ENCODE results near the gene IL17RD. TPM values are rescaled to one million over a fixed set of nuclear protein-coding genes. Genes with fewer than 3 reads are reported as not detected.

Gene IL17RD
- polyA plus RNA-seq, 1 of the 3 experiments (the other 2 are of a cell fraction), result 2.4 TPM

DNA sequence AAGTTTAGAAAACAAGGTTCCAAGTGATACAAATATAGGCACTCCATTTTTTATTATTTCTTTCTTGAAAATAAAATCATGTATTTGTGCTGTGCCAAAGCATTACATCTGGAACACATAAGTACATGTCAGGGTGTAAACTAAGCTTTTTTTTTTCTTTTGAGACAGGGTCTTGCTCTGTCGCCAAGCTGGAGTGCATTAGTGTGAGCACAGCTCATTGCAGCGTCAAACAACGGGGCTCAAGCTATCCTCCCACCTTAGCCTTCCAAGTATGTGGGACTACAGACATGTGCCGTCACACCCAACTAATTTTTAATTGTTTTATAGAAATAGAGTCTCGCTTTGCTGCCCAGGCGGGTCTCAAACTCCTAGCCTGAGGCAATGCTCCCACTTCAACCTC, 95.7 kb downstream of the IL17RD start:
- TF ChIP-seq EZH2phosphoT487 (IDR thresholded peaks at IDR 0.05; ENCODE audit: borderline replicate concordance, low read depth), result no peak
- TF ChIP-seq CTCF (IDR thresholded peaks at IDR 0.05), result no peak
- Histone ChIP-seq H3K4me2 (no peak overlapping the region), H3K9me3 (no peaks in the 10 kb centered on the region), H3K9ac (no peak overlapping the region), H3K27ac (ENCODE audit: low read depth in 2 of 2, low read length in 1 of 2) (no peak overlapping the region), H2AFZ (ENCODE audit: low read depth) (no peak overlapping the region), H3K9me2 (no peaks in the 10 kb centered on the region), H3K27me3 (ENCODE audit: insufficient read depth) (no peaks in the 10 kb centered on the region), H3F3A (replicated peaks; ENCODE audit: insufficient read depth) (peaks cover 4% of the 10 kb centered on the region), H3K4me3 (ENCODE audit: low read depth in 2 of 2, low read length in 1 of 2) (no peak overlapping the region), H4K20me1 (ENCODE audit: insufficient read depth) (no peaks in the 10 kb centered on the region), H3K4me1 (ENCODE audit: control insufficient read depth in 1 of 2, insufficient read depth in 2 of 2, low read depth in 1 of 2, low read length in 1 of 2) (peaks cover 2 to 5% of the 10 kb centered on the region in 2 experiments; a peak in 3 of 4 replicates), H3K79me2 (ENCODE audit: insufficient read depth) (no peaks in the 10 kb centered on the region), H3K36me3 (replicated peaks in 1 of 2; ENCODE audit: control insufficient read depth in 1 of 2, insufficient read depth in 2 of 2, low read length in 1 of 2) (no peaks in the 10 kb centered on the region)
- no peak for DNase-seq
- WGBS (ENCODE audit: low lambda C conversion rate), result 80% methylated on average over 6 of the region's 6 CpGs
- ChIA-PET POLR2A (no interaction called here), CTCF (interaction anchor here (1.0 kb wide), 1 partner anchor 81 kb away, joined by 3 read pairs; no protein-coding TSS in a partner anchor)

GRCh38 chr3:57068437-57069089, 96.6 kb downstream of the IL17RD start:
- Histone ChIP-seq H3K36me3 (replicated peaks in 1 of 2; ENCODE audit: control insufficient read depth in 1 of 2, insufficient read depth in 2 of 2, low read length in 1 of 2) (no peaks in the 10 kb centered on the region), H3F3A (replicated peaks; ENCODE audit: insufficient read depth) (peaks cover 4% of the 10 kb centered on the region), H3K27ac (ENCODE audit: low read depth in 2 of 2, low read length in 1 of 2) (peak overlapping the region; percentile 1 to 55; a peak in 3 of 4 replicates), H4K20me1 (ENCODE audit: insufficient read depth) (no peaks in the 10 kb centered on the region), H3K4me3 (ENCODE audit: low read depth in 2 of 2, low read length in 1 of 2) (no peak overlapping the region), H3K4me2 (peak overlapping the region; percentile 50; the same call in 1 of the 2 replicates), H3K9ac (no peak overlapping the region), H2AFZ (ENCODE audit: low read depth) (peak overlapping the region; percentile 21; the same call in 1 of the 2 replicates), H3K79me2 (ENCODE audit: insufficient read depth) (no peaks in the 10 kb centered on the region), H3K27me3 (ENCODE audit: insufficient read depth) (no peaks in the 10 kb centered on the region), H3K9me2 (no peaks in the 10 kb centered on the region), H3K4me1 (ENCODE audit: control insufficient read depth in 1 of 2, insufficient read depth in 2 of 2, low read depth in 1 of 2, low read length in 1 of 2) (peaks cover 2 to 5% of the 10 kb centered on the region in 2 experiments; a peak in 3 of 4 replicates), H3K9me3 (no peaks in the 10 kb centered on the region)
- WGBS (ENCODE audit: low lambda C conversion rate), result 62% methylated on average over 11 of the region's 11 CpGs
- no peak for DNase-seq
- POLR2A ChIA-PET, result no interaction called here
- CTCF ChIA-PET, result interaction anchor here (1.1 kb wide), 1 partner anchor 80 kb away, joined by 3 read pairs; no protein-coding TSS in a partner anchor
- no peak for TF ChIP-seq SIN3A (IDR thresholded peaks at IDR 0.05; ENCODE audit: borderline replicate concordance, low read depth, low read length)
- TF ChIP-seq RCOR1 (IDR thresholded peaks at IDR 0.05; ENCODE audit: low read length), result no peak
- TF ChIP-seq ELF1 (IDR thresholded peaks at IDR 0.05), result no peak
- TF ChIP-seq REST (IDR thresholded peaks at IDR 0.05; ENCODE audit: low read depth, low read length), result 0 out of 2 replicates have a peak, but pooled peaks have one; percentile 7
- TF ChIP-seq FOXM1 (IDR thresholded peaks at IDR 0.05; ENCODE audit: low read depth), result no peak
- TF ChIP-seq GATA2 (CRISPR knock-in tag; IDR thresholded peaks at IDR 0.05), result no peak
- TF ChIP-seq, protein P1, sequence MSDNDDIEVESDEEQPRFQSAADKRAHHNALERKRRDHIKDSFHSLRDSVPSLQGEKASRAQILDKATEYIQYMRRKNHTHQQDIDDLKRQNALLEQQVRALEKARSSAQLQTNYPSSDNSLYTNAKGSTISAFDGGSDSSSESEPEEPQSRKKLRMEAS (IDR thresholded peaks at IDR 0.05; ENCODE audit: low read depth), result no peak; the same call in 1 of the 2 replicates
- TF ChIP-seq JUND (IDR thresholded peaks at IDR 0.05), result peak; percentile 56
- TF ChIP-seq SMC3 (IDR thresholded peaks at IDR 0.05; ENCODE audit: low read depth, low read length), result no peak
- TF ChIP-seq CTCF (IDR thresholded peaks at IDR 0.05), result no peak
- peak; percentile 52 for TF ChIP-seq NFIC (IDR thresholded peaks at IDR 0.05; ENCODE audit: borderline replicate concordance)
- TF ChIP-seq PBX3 (IDR thresholded peaks at IDR 0.05), result peak; percentile 34
- 0 out of 4 replicates have a peak, but pooled peaks of 1 of the 2 experiments have one; percentile 40 for TF ChIP-seq EP300 (IDR thresholded peaks at IDR 0.05; ENCODE audit: borderline replicate concordance in 1 of 2, low read depth in 1 of 2, low read length in 1 of 2)
- TF ChIP-seq RXRA (IDR thresholded peaks at IDR 0.05; ENCODE audit: borderline replicate concordance, low read depth), result peak; percentile 90
- peak; percentile 57; the same call in 1 of the 2 replicates for TF ChIP-seq TCF12 (IDR thresholded peaks at IDR 0.05)
- TF ChIP-seq NRF1 (IDR thresholded peaks at IDR 0.05; ENCODE audit: low read depth, low read length), result no peak
- TF ChIP-seq GABPA (IDR thresholded peaks at IDR 0.05; ENCODE audit: low read depth), result no peak

Data from SK-N-SH (cell line).